Measurements from ENCODE around the gene CBX7. TPM values are rescaled to one million over a fixed set of nuclear protein-coding genes. Genes with fewer than 3 reads are reported as not detected.

The CBX7 gene
- total RNA-seq, 1 experiment from 2014 or later = 3.7 TPM

GRCh38 chr22:39176143-39176713, 23.7 kb upstream of the CBX7 start:
- WGBS (ENCODE audit: extremely low coverage, insufficient read length, low lambda C conversion rate) = no CpG with 5 or more reads among the region's 23 CpGs
- H3K23ac ChIP-seq (ENCODE audit: insufficient read length, low read depth, low read length) = no peak overlapping the region
- peak overlapping the region; percentile 62 for H2AK5ac ChIP-seq (ENCODE audit: insufficient read length, low read length)
- H3K27me3 ChIP-seq (ENCODE audit: insufficient read depth, low read length) = no peaks in the 10 kb centered on the region
- H3K36me3 Mint-ChIP-seq (ENCODE audit: insufficient read depth in 1 of 3, low read depth in 3 of 3) = no peaks in the 10 kb centered on the region
- H4K91ac ChIP-seq (ENCODE audit: insufficient read length, low read depth, low read length) = peak overlapping the region; percentile 100
- peak; percentile 88 for DNase-seq
- no peak overlapping the region for H2AFZ ChIP-seq (ENCODE audit: low read length)
- H3K4me2 ChIP-seq (ENCODE audit: insufficient read depth, insufficient read length, low read length) = no peak overlapping the region
- peak overlapping the region; percentile 99 for H2BK12ac ChIP-seq (ENCODE audit: insufficient read length, low read depth, low read length)
- peak overlapping the region; percentile 85 for H3T11ph ChIP-seq (ENCODE audit: low read length)
- no peak overlapping the region for H3K56ac ChIP-seq (ENCODE audit: insufficient read length, low read depth, low read length)
- peak overlapping the region; percentile 92 for H3K14ac ChIP-seq (ENCODE audit: insufficient read depth, low read length)
- no peaks in the 10 kb centered on the region for H3K79me2 ChIP-seq (ENCODE audit: insufficient read depth, low read length)
- H3K9me3 Mint-ChIP-seq = no peaks in the 10 kb centered on the region; a peak in 1 of 5 replicates
- H3K79me1 ChIP-seq (ENCODE audit: insufficient read depth, low read depth, low read length, poor library complexity, severe bottlenecking) = no peaks in the 10 kb centered on the region
- peak overlapping the region; percentile 91 for H3K18ac ChIP-seq (ENCODE audit: insufficient read length, low read depth, low read length)
- peak overlapping the region; percentile 90 for H2BK20ac ChIP-seq (ENCODE audit: low read depth, low read length, poor library complexity, severe bottlenecking)
- peak overlapping the region; percentile 99 for H4K5ac ChIP-seq (ENCODE audit: insufficient read length, low read depth, low read length)
- H2BK120ac ChIP-seq (ENCODE audit: low read depth, low read length, poor library complexity, severe bottlenecking) = peak overlapping the region; percentile 84
- peak overlapping the region; percentile 94 for H2BK5ac ChIP-seq (ENCODE audit: insufficient read length, low read length)
- H3K27ac ChIP-seq (ENCODE audit: insufficient read length, low read depth, low read length) = peak overlapping the region; percentile 80
- H2BK15ac ChIP-seq (ENCODE audit: low read depth, low read length) = no peak overlapping the region
- H3K9ac ChIP-seq (ENCODE audit: extremely low read depth, insufficient read length, low read length) = peak overlapping the region; percentile 23
- H3K9me3 ChIP-seq (ENCODE audit: control insufficient read depth, low read depth, low read length) = no peaks in the 10 kb centered on the region
- H4K8ac ChIP-seq (replicated peaks; ENCODE audit: insufficient read length, low read depth, low read length) = peak overlapping the region; percentile 97
- peak overlapping the region; percentile 89 for H3K4ac ChIP-seq (ENCODE audit: low read depth, low read length)
- peaks cover 5% of the 10 kb centered on the region for H4K20me1 ChIP-seq (ENCODE audit: control insufficient read depth, insufficient read depth, insufficient read length)
- H3K27ac Mint-ChIP-seq = peak overlapping the region; percentile 98 to 100 (median 99)
- no peaks in the 10 kb centered on the region for H3K23me2 ChIP-seq (ENCODE audit: insufficient read length, low read depth, low read length, poor library complexity, severe bottlenecking)
- peaks cover 70 to 90% of the 10 kb centered on the region in 2 experiments for H3K4me1 Mint-ChIP-seq
- no peak overlapping the region; a peak in 1 of 5 replicates for H3K4me3 Mint-ChIP-seq
- TF ChIP-seq CTCF (conservative IDR thresholded peaks at IDR 0.05) = no peak
- H3K4me1 ChIP-seq (ENCODE audit: insufficient read depth, low read length) = peaks cover 12% of the 10 kb centered on the region; the same call in 1 of the 2 replicates
- H3K27me3 Mint-ChIP-seq (ENCODE audit: low read depth) = no peaks in the 10 kb centered on the region; the same call in 1 of the 2 replicates

Data from H9 (cell line).